Measurements from ENCODE around the gene RERG.

- TF ChIP-seq CTCF (IDR thresholded peaks at IDR 0.05; ENCODE audit: insufficient read depth, low read length, poor library complexity, severe bottlenecking), result no peak
- no peak for TF ChIP-seq EZH2phosphoT487 (conservative IDR thresholded peaks at IDR 0.05; ENCODE audit: low read length)
Measured at GRCh38 chr12:15172060-15172822, 49.0 kb downstream of the RERG start.

Measured in SU-DHL-6 (cell line).